GM19395 (cell line): ENCODE results near the gene ZXDC.

Source experiments
- ATAC-seq: cut with Tn5 transposase; IDR thresholded peaks from one replicate; pipeline ENCODE4 v1.9.1; 2021; ENCODE audit warnings: mild to moderate bottlenecking, moderate library complexity; ENCODE audit not compliant: unreplicated experiment

Gene ZXDC

GRCh38 chr3:126454437-126455198, 21.1 kb downstream of the ZXDC start:
- no peak for ATAC-seq

- ATAC-seq = no peak
These were observed 21.7 kb downstream of the ZXDC start for GRCh38 chr3:126454025-126454424.

- ATAC-seq = no peak
These were observed 23.5 kb downstream of the ZXDC start for GRCh38 chr3:126452213-126452612.

GRCh38 chr3:126451511-126451910, 24.2 kb downstream of the ZXDC start:
- no peak for ATAC-seq

- ATAC-seq = no peak
These were observed 24.9 kb downstream of the ZXDC start for GRCh38 chr3:126450744-126451143.

GRCh38 chr3:126450219-126450618, 25.5 kb downstream of the ZXDC start:
- ATAC-seq = no peak

- ATAC-seq = no peak
These were observed 26.1 kb downstream of the ZXDC start for GRCh38 chr3:126449621-126450051.

GRCh38 chr3:126448893-126449180, 26.9 kb downstream of the ZXDC start:
- no peak for ATAC-seq

- ATAC-seq = no peak
These were observed 27.4 kb downstream of the ZXDC start for GRCh38 chr3:126448136-126448892.

GRCh38 chr3:126447456-126448106, 28.1 kb downstream of the ZXDC start:
- no peak for ATAC-seq

- ATAC-seq = no peak
These were observed 28.9 kb downstream of the ZXDC start for GRCh38 chr3:126446791-126447190.

- ATAC-seq = no peak
These were observed 29.4 kb downstream of the ZXDC start for GRCh38 chr3:126446301-126446700.

GRCh38 chr3:126445506-126445905, 30.2 kb downstream of the ZXDC start:
- no peak for ATAC-seq

GRCh38 chr3:126442856-126443242, 32.8 kb downstream of the ZXDC start:
- no peak for ATAC-seq

- ATAC-seq = no peak
These were observed 33.4 kb downstream of the ZXDC start for GRCh38 chr3:126442094-126442855.

- no peak for ATAC-seq
These were observed 34.3 kb downstream of the ZXDC start for GRCh38 chr3:126441256-126441880.

- ATAC-seq = no peak
These were observed 35.0 kb downstream of the ZXDC start for GRCh38 chr3:126440709-126440995.

- no peak for ATAC-seq
These were observed 35.6 kb downstream of the ZXDC start for GRCh38 chr3:126439968-126440708.

- ATAC-seq = no peak
These were observed 36.2 kb downstream of the ZXDC start for GRCh38 chr3:126439346-126439967.

- ATAC-seq = no peak
These were observed 36.9 kb downstream of the ZXDC start for GRCh38 chr3:126438746-126439145.
